GM23338 (cell line): ENCODE data around the gene REM2. TPM values are rescaled to one million over a fixed set of nuclear protein-coding genes. Genes with fewer than 3 reads are reported as not detected.

Experiments used
- ATAC-seq: fragments of 200-7000 bp; cut with Tn5 transposase; 3 replicates; pipeline ENCODE4 v1.9.1; 2020
- DNase-seq: peaks from one replicate; pipeline ENCODE4 v3.0.0-alpha.2; 2015; ENCODE audit warnings: low spot score
- H2AFZ ChIP-seq: fragments of 200-600 bp; sonication (generic); 2 replicates; pipeline ENCODE4 v1.8.0; 2016; ENCODE audit warnings: antibody characterized with exemption, mild to moderate bottlenecking, moderate library complexity
- H3F3A ChIP-seq: fragments of 200-600 bp; sonication (generic); replicated peaks from 2 replicates; pipeline ENCODE4 v1.8.0; 2017; ENCODE audit warnings: antibody characterized with exemption, mixed run types, low read depth
- H3K27ac ChIP-seq: fragments of 200-600 bp; sonication (generic); 2 replicates; pipeline ENCODE4 v1.6.1; 2016; ENCODE audit warnings: low read depth
- H3K27me3 ChIP-seq: fragments of 200-600 bp; sonication (generic); 2 replicates; pipeline ENCODE4 v1.8.0; 2016; ENCODE audit warnings: mild to moderate bottlenecking, mixed run types, moderate library complexity; ENCODE audit not compliant: insufficient read depth
- H3K36me3 ChIP-seq: fragments of 200-600 bp; sonication (generic); 2 replicates; pipeline ENCODE4 v1.8.0; 2016; ENCODE audit warnings: mild to moderate bottlenecking; ENCODE audit not compliant: insufficient read depth
- H3K4me1 ChIP-seq: fragments of 200-600 bp; sonication (generic); 2 replicates; pipeline ENCODE4 v1.8.0; 2016; ENCODE audit warnings: mild to moderate bottlenecking, moderate library complexity; ENCODE audit not compliant: insufficient read depth
- H3K4me2 ChIP-seq: fragments of 200-600 bp; sonication (generic); 2 replicates; pipeline ENCODE4 v1.7.1; 2017; ENCODE audit warnings: mixed run types
- H3K4me3 ChIP-seq: fragments of 200-600 bp; sonication (generic); 2 replicates; pipeline ENCODE4 v1.6.1; 2016; ENCODE audit warnings: mixed run types
- H3K79me2 ChIP-seq: fragments of 200-600 bp; sonication (generic); replicated peaks from 2 replicates; pipeline ENCODE4 v1.8.0; 2017; ENCODE audit warnings: mild to moderate bottlenecking; ENCODE audit not compliant: insufficient read depth
- H3K9me2 ChIP-seq: fragments of 200-600 bp; sonication (generic); 2 replicates; pipeline ENCODE4 v1.8.0; 2017; ENCODE audit not compliant: insufficient read depth
- H4K20me1 ChIP-seq: fragments of 200-600 bp; sonication (generic); replicated peaks from 2 replicates; pipeline ENCODE4 v1.8.0; 2017; ENCODE audit warnings: mild to moderate bottlenecking; ENCODE audit not compliant: insufficient read depth
- H3K27ac Mint-ChIP-seq: 2 replicates; pipeline ENCODE4 v1.8.0; 2020; ENCODE audit warnings: inconsistent platforms, mild to moderate bottlenecking, moderate library complexity, mixed read lengths
- H3K27me3 Mint-ChIP-seq: 3 replicates; pipeline ENCODE4 v1.8.0; 2022; ENCODE audit warnings: low read depth, mild to moderate bottlenecking, moderate library complexity, mixed read lengths, inconsistent platforms; ENCODE audit not compliant: insufficient read depth, poor library complexity
- H3K36me3 Mint-ChIP-seq: 3 replicates; pipeline ENCODE4 v1.8.0; 2021; ENCODE audit warnings: low read depth, mild to moderate bottlenecking, inconsistent platforms, moderate library complexity, mixed read lengths
- H3K4me1 Mint-ChIP-seq: 3 replicates; pipeline ENCODE4 v1.8.0; 2020; ENCODE audit warnings: mild to moderate bottlenecking, inconsistent platforms, mixed read lengths
- H3K4me3 Mint-ChIP-seq: 3 replicates; pipeline ENCODE4 v1.8.0; 2021; ENCODE audit warnings: moderate library complexity, mild to moderate bottlenecking, inconsistent platforms, mixed read lengths
- H3K9me3 Mint-ChIP-seq: 3 replicates; pipeline ENCODE4 v1.8.0; 2020; ENCODE audit warnings: moderate library complexity, mild to moderate bottlenecking, inconsistent platforms, mixed read lengths
- CREB1 ChIP-seq: fragments of 250-450 bp; sonication (Bioruptor Pico); IDR thresholded peaks from 2 replicates; pipeline ENCODE4 v1.5.0; 2020; ENCODE audit warnings: low read depth, mild to moderate bottlenecking, moderate library complexity
- CTCF ChIP-seq, 2 experiments: fragments of 200-600 bp in 1 of 2; sonication (generic) in 1 of 2; conservative IDR thresholded peaks; 2 replicates each; pipeline versions ENCODE4 v1.5.1 to v1.6.1; 2016 to 2017; ENCODE audit warnings: antibody characterized with exemption in 2 of 2, low read depth in 2 of 2, mild to moderate bottlenecking in 2 of 2, moderate library complexity in 1 of 2
- ETS1 ChIP-seq: IDR thresholded peaks from 2 replicates; pipeline ENCODE4 v1.6.1; 2016; ENCODE audit warnings: antibody characterized with exemption
- EZH2 ChIP-seq: fragments of 200-600 bp; sonication (generic); IDR thresholded peaks from one replicate; pipeline ENCODE4 v1.8.0; 2017; ENCODE audit warnings: antibody characterized with exemption, mild to moderate bottlenecking, low read depth; ENCODE audit not compliant: unreplicated experiment
- EZH2phosphoT487 ChIP-seq: fragments of 200-600 bp; sonication (generic); IDR thresholded peaks from one replicate; pipeline ENCODE4 v1.8.1; 2018; ENCODE audit warnings: antibody characterized with exemption; ENCODE audit not compliant: unreplicated experiment
- JUNB ChIP-seq: IDR thresholded peaks from one replicate; pipeline ENCODE4 v1.6.1; 2016; ENCODE audit warnings: antibody characterized with exemption; ENCODE audit not compliant: unreplicated experiment
- NANOG ChIP-seq: IDR thresholded peaks from 2 replicates; pipeline ENCODE4 v1.6.1; 2016; ENCODE audit warnings: antibody characterized with exemption, borderline replicate concordance
- POLR2AphosphoS5 ChIP-seq: IDR thresholded peaks from 2 replicates; pipeline ENCODE4 v1.6.1; 2016; ENCODE audit warnings: antibody characterized with exemption, low read depth
- REST ChIP-seq: IDR thresholded peaks from one replicate; pipeline ENCODE4 v1.6.1; 2018; ENCODE audit warnings: antibody characterized with exemption; ENCODE audit not compliant: unreplicated experiment
- STAT1 ChIP-seq: IDR thresholded peaks from one replicate; pipeline ENCODE4 v1.6.1; 2016; ENCODE audit warnings: antibody characterized with exemption; ENCODE audit not compliant: unreplicated experiment
- ZNF114 ChIP-seq: fragments of 250-450 bp; sonication (Bioruptor Pico); IDR thresholded peaks from 2 replicates; pipeline ENCODE4 v1.5.0; 2020; ENCODE audit warnings: mild to moderate bottlenecking, moderate library complexity
- ZNF331 ChIP-seq: fragments of 250-450 bp; sonication (Bioruptor Pico); IDR thresholded peaks from 2 replicates; pipeline ENCODE4 v1.5.0; 2020; ENCODE audit warnings: low read depth, mild to moderate bottlenecking, moderate library complexity
- polyA plus RNA-seq: library from polyadenylated mRNA; unstranded; fragments of >200 nt; fragmentation: Nextera tagmentation; extraction: Ambion mirVana; gene quantifications from 2 replicates; pipeline ENCODE4 v1.2.1, GENCODE V29; 2016
- total RNA-seq: library from RNA; depleted of rRNA; stranded (reverse); fragments of >200 nt; shearing (Covaris generic); gene quantifications from 2 replicates; pipeline ENCODE4 v1.2.3, GENCODE V29; 2014
- TF ChIP-seq, protein P1 (sequence below): fragments of 250-450 bp; sonication (Bioruptor Pico); IDR thresholded peaks from 2 replicates; pipeline ENCODE4 v1.5.0; 2020; ENCODE audit warnings: mild to moderate bottlenecking, moderate library complexity

The REM2 gene
- total and polyA plus RNA-seq, 2 experiments from 2014 or later = 0.31 to 2.9 TPM

GRCh38 chr14:22839159-22839779 is 43.8 kb upstream of the REM2 start:
- Mint-ChIP-seq H3K36me3 (peaks cover 43% of the 10 kb centered on the region), H3K27ac (peak overlapping the region; percentile 85), H3K4me3 (peak overlapping the region; percentile 94), H3K27me3 (peaks cover 16% of the 10 kb centered on the region), H3K9me3 (no peaks in the 10 kb centered on the region), H3K4me1 (peaks cover 39% of the 10 kb centered on the region)
- Histone ChIP-seq H3K27ac (no peak overlapping the region), H3K4me3 (peak overlapping the region; percentile 95; the same call in 1 of the 2 replicates), H3F3A (peaks cover 18% of the 10 kb centered on the region), H2AFZ (no peak overlapping the region), H4K20me1 (no peaks in the 10 kb centered on the region), H3K27me3 (no peaks in the 10 kb centered on the region), H3K9me2 (no peaks in the 10 kb centered on the region), H3K4me2 (peak overlapping the region; percentile 97), H3K4me1 (peaks cover 23% of the 10 kb centered on the region), H3K79me2 (peaks cover 26% of the 10 kb centered on the region), H3K36me3 (peaks cover 8% of the 10 kb centered on the region)
- DNase-seq = no peak
- TF ChIP-seq JUNB = no peak
- no peak for TF ChIP-seq NANOG
- TF ChIP-seq ZNF331 (CRISPR knock-in tag) = no peak
- no peak for TF ChIP-seq POLR2AphosphoS5
- TF ChIP-seq STAT1 = no peak
- TF ChIP-seq, protein P1, sequence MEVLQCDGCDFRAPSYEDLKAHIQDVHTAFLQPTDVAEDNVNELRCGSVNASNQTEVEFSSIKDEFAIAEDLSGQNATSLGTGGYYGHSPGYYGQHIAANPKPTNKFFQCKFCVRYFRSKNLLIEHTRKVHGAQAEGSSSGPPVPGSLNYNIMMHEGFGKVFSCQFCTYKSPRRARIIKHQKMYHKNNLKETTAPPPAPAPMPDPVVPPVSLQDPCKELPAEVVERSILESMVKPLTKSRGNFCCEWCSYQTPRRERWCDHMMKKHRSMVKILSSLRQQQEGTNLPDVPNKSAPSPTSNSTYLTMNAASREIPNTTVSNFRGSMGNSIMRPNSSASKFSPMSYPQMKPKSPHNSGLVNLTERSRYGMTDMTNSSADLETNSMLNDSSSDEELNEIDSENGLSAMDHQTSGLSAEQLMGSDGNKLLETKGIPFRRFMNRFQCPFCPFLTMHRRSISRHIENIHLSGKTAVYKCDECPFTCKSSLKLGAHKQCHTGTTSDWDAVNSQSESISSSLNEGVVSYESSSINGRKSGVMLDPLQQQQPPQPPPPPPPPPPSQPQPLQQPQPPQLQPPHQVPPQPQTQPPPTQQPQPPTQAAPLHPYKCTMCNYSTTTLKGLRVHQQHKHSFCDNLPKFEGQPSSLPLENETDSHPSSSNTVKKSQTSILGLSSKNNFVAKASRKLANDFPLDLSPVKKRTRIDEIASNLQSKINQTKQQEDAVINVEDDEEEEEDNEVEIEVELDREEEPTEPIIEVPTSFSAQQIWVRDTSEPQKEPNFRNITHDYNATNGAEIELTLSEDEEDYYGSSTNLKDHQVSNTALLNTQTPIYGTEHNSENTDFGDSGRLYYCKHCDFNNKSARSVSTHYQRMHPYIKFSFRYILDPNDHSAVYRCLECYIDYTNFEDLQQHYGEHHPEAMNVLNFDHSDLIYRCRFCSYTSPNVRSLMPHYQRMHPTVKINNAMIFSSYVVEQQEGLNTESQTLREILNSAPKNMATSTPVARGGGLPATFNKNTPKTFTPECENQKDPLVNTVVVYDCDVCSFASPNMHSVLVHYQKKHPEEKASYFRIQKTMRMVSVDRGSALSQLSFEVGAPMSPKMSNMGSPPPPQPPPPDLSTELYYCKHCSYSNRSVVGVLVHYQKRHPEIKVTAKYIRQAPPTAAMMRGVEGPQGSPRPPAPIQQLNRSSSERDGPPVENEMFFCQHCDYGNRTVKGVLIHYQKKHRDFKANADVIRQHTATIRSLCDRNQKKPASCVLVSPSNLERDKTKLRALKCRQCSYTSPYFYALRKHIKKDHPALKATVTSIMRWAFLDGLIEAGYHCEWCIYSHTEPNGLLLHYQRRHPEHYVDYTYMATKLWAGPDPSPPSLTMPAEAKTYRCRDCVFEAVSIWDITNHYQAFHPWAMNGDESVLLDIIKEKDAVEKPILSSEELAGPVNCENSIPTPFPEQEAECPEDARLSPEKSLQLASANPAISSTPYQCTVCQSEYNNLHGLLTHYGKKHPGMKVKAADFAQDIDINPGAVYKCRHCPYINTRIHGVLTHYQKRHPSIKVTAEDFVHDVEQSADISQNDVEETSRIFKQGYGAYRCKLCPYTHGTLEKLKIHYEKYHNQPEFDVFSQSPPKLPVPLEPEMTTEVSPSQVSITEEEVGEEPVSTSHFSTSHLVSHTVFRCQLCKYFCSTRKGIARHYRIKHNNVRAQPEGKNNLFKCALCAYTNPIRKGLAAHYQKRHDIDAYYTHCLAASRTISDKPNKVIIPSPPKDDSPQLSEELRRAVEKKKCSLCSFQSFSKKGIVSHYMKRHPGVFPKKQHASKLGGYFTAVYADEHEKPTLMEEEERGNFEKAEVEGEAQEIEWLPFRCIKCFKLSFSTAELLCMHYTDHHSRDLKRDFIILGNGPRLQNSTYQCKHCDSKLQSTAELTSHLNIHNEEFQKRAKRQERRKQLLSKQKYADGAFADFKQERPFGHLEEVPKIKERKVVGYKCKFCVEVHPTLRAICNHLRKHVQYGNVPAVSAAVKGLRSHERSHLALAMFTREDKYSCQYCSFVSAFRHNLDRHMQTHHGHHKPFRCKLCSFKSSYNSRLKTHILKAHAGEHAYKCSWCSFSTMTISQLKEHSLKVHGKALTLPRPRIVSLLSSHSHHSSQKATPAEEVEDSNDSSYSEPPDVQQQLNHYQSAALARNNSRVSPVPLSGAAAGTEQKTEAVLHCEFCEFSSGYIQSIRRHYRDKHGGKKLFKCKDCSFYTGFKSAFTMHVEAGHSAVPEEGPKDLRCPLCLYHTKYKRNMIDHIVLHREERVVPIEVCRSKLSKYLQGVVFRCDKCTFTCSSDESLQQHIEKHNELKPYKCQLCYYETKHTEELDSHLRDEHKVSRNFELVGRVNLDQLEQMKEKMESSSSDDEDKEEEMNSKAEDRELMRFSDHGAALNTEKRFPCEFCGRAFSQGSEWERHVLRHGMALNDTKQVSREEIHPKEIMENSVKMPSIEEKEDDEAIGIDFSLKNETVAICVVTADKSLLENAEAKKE = no peak
- no peak for TF ChIP-seq ZNF114
- TF ChIP-seq REST = no peak
- TF ChIP-seq ETS1 = no peak
- no peak for TF ChIP-seq CTCF (conservative IDR thresholded peaks at IDR 0.05; ENCODE audit: low read depth in 2 of 2)
- no peak for TF ChIP-seq EZH2phosphoT487
- no peak for TF ChIP-seq EZH2
- no peak for TF ChIP-seq CREB1 (CRISPR knock-in tag)
- ATAC-seq = no peak; the same call in 2 of the 3 replicates
